ENCODE results near the gene MICAL3. TPM values are rescaled to one million over a fixed set of nuclear protein-coding genes. Genes with fewer than 3 reads are reported as not detected.

The MICAL3 gene
- total and polyA plus RNA-seq, 2 of the 8 experiments (the other 6 are each of a cell fraction or from before 2014, with no cell fraction given) = 8.3 to 41.8 TPM

DNA sequence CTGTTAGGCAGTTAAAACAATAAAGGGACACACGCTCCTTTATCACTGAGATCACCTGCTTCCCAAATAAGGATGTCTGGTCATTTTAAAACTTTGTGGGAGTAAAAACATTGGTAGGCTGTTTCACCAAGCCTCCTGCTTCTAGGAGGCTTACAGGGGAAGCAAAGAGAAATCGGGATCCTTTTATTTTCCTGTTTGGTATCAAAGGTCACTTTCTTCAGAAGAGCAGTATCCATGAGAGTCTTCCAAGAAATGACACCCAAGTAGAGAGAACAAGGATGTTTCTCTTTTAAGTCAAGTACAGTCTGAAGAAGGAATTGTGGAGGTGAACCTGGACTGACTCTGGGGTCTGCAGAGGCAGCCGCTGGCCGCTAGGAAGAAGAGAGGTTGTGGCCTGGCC, 213.2 kb downstream of the MICAL3 start (continued):
- no peak for TF ChIP-seq RAD21 (IDR thresholded peaks at IDR 0.05 in 1 of 2, conservative IDR thresholded peaks at IDR 0.05 in 1 of 2; ENCODE audit: low read depth in 2 of 2, low read length in 2 of 2)
- TF ChIP-seq TAF7 (optimal IDR thresholded peaks at IDR 0.05; ENCODE audit: borderline replicate concordance, low read depth, low read length) = no peak
- no peak for TF ChIP-seq FOSL1 (IDR thresholded peaks at IDR 0.05; ENCODE audit: insufficient read depth, low read depth, low read length)
